Measurements from ENCODE around the gene TAS2R39. TPM values are rescaled to one million over a fixed set of nuclear protein-coding genes. Genes with fewer than 3 reads are reported as not detected.

TAS2R39 gene
- total RNA-seq, 1 donor from 2014 or later: not detected

DNA sequence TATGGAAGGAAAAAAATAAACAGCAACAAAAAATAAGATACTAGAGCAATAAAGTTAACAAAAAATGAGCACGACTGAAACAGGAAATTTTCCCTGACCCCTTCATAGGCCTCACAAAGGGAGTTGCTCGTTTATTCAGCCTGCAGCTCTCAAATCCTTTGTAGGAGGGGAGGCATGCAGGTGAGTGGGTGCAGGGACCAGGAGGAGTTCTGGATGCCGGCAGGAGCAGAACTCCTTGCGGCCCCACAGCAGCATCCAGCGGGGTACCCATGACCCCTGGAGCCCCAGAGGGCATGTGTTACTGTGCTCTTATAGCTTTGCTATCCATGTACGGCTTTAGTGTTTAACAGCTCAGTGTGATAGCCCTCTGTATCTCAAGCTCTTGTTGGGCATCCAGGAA, 5.8 kb downstream of the TAS2R39 start:
- Histone ChIP-seq H3K36me3 (no peaks in the 10 kb centered on the region), H3K27ac (replicated peaks) (no peak overlapping the region), H3K4me3 (no peak overlapping the region), H3K9me3 (replicated peaks) (no peaks in the 10 kb centered on the region), H3K27me3 (ENCODE audit: low read depth) (no peaks in the 10 kb centered on the region), H3K4me1 (no peaks in the 10 kb centered on the region)
- TF ChIP-seq, protein P1, sequence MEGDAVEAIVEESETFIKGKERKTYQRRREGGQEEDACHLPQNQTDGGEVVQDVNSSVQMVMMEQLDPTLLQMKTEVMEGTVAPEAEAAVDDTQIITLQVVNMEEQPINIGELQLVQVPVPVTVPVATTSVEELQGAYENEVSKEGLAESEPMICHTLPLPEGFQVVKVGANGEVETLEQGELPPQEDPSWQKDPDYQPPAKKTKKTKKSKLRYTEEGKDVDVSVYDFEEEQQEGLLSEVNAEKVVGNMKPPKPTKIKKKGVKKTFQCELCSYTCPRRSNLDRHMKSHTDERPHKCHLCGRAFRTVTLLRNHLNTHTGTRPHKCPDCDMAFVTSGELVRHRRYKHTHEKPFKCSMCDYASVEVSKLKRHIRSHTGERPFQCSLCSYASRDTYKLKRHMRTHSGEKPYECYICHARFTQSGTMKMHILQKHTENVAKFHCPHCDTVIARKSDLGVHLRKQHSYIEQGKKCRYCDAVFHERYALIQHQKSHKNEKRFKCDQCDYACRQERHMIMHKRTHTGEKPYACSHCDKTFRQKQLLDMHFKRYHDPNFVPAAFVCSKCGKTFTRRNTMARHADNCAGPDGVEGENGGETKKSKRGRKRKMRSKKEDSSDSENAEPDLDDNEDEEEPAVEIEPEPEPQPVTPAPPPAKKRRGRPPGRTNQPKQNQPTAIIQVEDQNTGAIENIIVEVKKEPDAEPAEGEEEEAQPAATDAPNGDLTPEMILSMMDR (IDR thresholded peaks at IDR 0.05; ENCODE audit: borderline replicate concordance): no peak
- intact Hi-C loops (cut with micrococcal nuclease): no loop called here
- DNase-seq: no peak

DNA sequence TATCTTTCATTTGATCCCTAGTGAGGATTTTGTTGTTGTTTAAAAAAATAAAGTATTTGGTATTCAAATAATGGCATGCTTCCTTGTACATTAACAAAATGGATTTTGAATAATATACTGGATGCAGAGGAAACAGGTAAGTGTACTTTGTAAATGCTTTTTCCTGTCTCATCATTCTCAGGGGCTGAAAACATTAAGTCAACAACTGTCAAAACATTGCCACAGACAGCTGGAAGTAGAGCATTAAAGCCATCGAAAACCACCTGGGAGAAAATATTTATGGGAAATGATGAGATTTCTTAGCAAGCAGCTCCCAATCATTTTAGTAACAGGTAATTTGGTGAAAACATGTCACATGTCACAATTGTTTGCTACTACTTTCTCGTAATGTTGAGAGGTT, 10.7 kb downstream of the TAS2R39 start:
- TF ChIP-seq, protein P1 (IDR thresholded peaks at IDR 0.05; ENCODE audit: borderline replicate concordance): no peak
- Histone ChIP-seq H3K27me3 (ENCODE audit: low read depth) (no peaks in the 10 kb centered on the region), H3K36me3 (no peaks in the 10 kb centered on the region), H3K9me3 (replicated peaks) (peaks cover 21% of the 10 kb centered on the region), H3K4me1 (no peaks in the 10 kb centered on the region), H3K4me3 (no peak overlapping the region), H3K27ac (replicated peaks) (no peak overlapping the region)
- intact Hi-C loops (cut with micrococcal nuclease): no loop called here
- no peak for DNase-seq

DNA sequence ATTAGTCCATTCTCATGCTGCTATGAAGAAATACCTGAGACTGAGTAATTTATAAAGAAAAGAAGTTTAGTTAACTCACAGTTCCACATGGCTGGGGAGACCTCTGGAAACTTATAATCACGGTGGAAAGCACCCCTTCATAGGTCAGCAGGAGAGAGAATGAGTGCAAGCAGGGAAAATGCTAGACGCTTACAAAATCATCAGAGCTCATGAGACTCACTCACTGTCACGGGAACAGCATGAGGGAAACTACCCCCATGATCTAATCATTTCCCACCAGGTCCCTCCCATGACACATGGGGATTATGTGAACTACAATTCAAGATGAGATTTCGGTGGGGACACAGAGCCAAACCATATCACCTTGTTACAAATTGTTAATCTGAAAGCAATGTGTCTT, 15.8 kb downstream of the TAS2R39 start:
- TF ChIP-seq, protein P1 (IDR thresholded peaks at IDR 0.05; ENCODE audit: borderline replicate concordance): no peak
- no peak for DNase-seq
- intact Hi-C loops (cut with micrococcal nuclease): no loop called here
- Histone ChIP-seq H3K27me3 (ENCODE audit: low read depth) (peaks cover 7% of the 10 kb centered on the region), H3K4me3 (no peak overlapping the region), H3K9me3 (replicated peaks) (peaks cover 26% of the 10 kb centered on the region), H3K27ac (replicated peaks) (no peak overlapping the region), H3K36me3 (no peaks in the 10 kb centered on the region), H3K4me1 (no peaks in the 10 kb centered on the region)

DNA sequence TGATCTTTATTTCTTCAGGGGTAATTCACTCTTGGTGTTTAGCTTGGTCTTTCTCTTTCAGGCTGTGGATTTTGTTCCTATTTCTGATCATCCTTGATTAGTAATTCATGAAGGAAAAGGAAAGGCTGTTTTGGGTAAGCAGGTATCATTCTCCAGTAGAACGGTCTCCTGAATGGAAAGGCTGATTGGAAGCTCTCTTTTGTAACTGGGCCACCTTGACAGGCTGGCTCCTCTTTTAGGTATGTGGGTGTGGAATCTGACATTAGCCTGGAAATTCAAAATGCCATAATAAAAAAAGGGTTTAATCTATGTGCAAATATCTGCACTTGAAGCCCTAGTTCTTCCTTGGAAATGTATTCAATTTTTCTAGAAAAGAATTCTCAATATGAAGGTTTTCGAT, 18.9 kb downstream of the TAS2R39 start:
- Histone ChIP-seq H3K27ac (replicated peaks) (no peak overlapping the region), H3K9me3 (replicated peaks) (peaks cover 17% of the 10 kb centered on the region), H3K4me1 (no peaks in the 10 kb centered on the region), H3K4me3 (no peak overlapping the region), H3K36me3 (no peaks in the 10 kb centered on the region), H3K27me3 (ENCODE audit: low read depth) (peaks cover 15% of the 10 kb centered on the region)
- intact Hi-C loops (cut with micrococcal nuclease): no loop called here
- DNase-seq: no peak
- TF ChIP-seq, protein P1 (IDR thresholded peaks at IDR 0.05; ENCODE audit: borderline replicate concordance): no peak

DNA sequence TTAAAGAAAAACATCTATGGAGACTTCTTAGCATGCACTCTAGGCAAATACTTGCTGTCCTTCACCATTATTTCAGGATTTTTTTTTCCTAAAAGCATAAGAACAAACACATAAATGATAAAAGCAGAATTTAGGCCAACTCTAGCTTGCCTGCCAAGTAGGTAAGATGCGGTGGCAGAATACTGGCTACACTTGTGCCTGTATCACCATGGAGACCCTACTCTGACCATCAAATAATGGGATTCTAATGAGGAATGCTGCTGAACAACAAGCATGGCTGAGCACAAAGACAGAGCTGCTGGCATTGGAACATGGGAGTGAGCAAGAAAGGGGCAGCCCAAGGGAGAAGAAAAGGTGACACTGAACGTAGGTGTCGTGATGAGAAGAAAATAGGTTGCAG, 20.2 kb downstream of the TAS2R39 start:
- DNase-seq: no peak
- TF ChIP-seq, protein P1 (IDR thresholded peaks at IDR 0.05; ENCODE audit: borderline replicate concordance): no peak
- Histone ChIP-seq H3K4me1 (no peaks in the 10 kb centered on the region), H3K27me3 (ENCODE audit: low read depth) (peaks cover 15% of the 10 kb centered on the region), H3K36me3 (no peaks in the 10 kb centered on the region), H3K4me3 (no peak overlapping the region), H3K9me3 (replicated peaks) (peaks cover 10% of the 10 kb centered on the region), H3K27ac (replicated peaks) (no peak overlapping the region)
- intact Hi-C loops (cut with micrococcal nuclease): no loop called here
